HCT116 (cell line): ENCODE measurements around the gene ITPR2. TPM values are rescaled to one million over a fixed set of nuclear protein-coding genes. Genes with fewer than 3 reads are reported as not detected.

Experiments
- ATAC-seq: fragments of 200-7000 bp; cut with Tn5 transposase; 2 replicates; pipeline ENCODE4 v1.9.1; 2020; ENCODE audit warnings: mild to moderate bottlenecking, moderate library complexity
- BruUV-seq: library from RNA; stranded (reverse); fragments of 400-500 nt; replicated peaks from 2 replicates; lab custom pipeline; 2021; lab: Mats Ljungman, UMichigan
- CTCF ChIA-PET: fragments of 300-600 bp; sonication (Branson Sonifier 250); formaldehyde crosslinking; loops from one replicate; lab custom pipeline; 2021; ENCODE audit warnings: antibody characterized with exemption; lab: Charles Lee
- POLR2A ChIA-PET: fragments of 300-600, 350-600 bp; sonication (Branson Sonifier 250); formaldehyde crosslinking; loops from one replicate; lab custom pipeline; 2021; ENCODE audit warnings: antibody characterized with exemption; lab: Charles Lee
- RAD21 ChIA-PET, 2 experiments: fragments of 300-600 bp; sonication (Branson Sonifier 250); formaldehyde crosslinking; loops; one replicate each; lab custom pipeline; 2023; ENCODE audit warnings: low total read pairs in 2 of 2; ENCODE audit not compliant: uncharacterized antibody in 2 of 2, unreplicated experiment in 2 of 2, low non-redundant PET in 1 of 2; lab: Charles Lee
- DNase-seq: peaks from one replicate; pipeline ENCODE4 v3.0.0-alpha.2; 2010; ENCODE audit warnings: low read depth, low spot score
- H2AFZ ChIP-seq: fragments of 200-600 bp; shearing (Covaris generic), sonication (generic); 2 replicates; pipeline ENCODE4 v1.6.1; 2017; ENCODE audit warnings: low read depth, mixed run types, mixed read lengths, antibody characterized with exemption, low read length; ENCODE audit not compliant: poor library complexity, severe bottlenecking
- H3K27ac ChIP-seq: 2 replicates; pipeline ENCODE4 v1.5.1; 2012; ENCODE audit warnings: low read depth, low read length
- H3K27me3 ChIP-seq: fragments of 200-600 bp; sonication (generic); 2 replicates; pipeline ENCODE4 v1.6.1; 2016; ENCODE audit warnings: mixed run types, low read length, mixed read lengths; ENCODE audit not compliant: insufficient read depth
- H3K36me3 ChIP-seq, 2 experiments: fragments of 200-500 bp in 1 of 2; fragments of 200-600 bp in 1 of 2; sonication (Bioruptor generic) in 1 of 2; sonication (generic) in 1 of 2; 2 replicates each; pipeline versions ENCODE4 v1.5.1 to v1.6.1; 2014 to 2016; ENCODE audit warnings: low read length in 2 of 2, inconsistent platforms in 1 of 2, mixed read lengths in 1 of 2, mixed run types in 1 of 2; ENCODE audit not compliant: insufficient read depth in 2 of 2, control insufficient read depth in 1 of 2
- H3K4me1 ChIP-seq, 2 experiments: fragments of 200-600 bp in 1 of 2; sonication (generic) in 1 of 2; 2 replicates each; pipeline versions ENCODE4 v1.5.1 to v1.6.1; 2012 to 2017; ENCODE audit warnings: low read length in 2 of 2, inconsistent platforms in 1 of 2, mild to moderate bottlenecking in 1 of 2, mixed read lengths in 1 of 2, mixed run types in 1 of 2, moderate library complexity in 1 of 2; ENCODE audit not compliant: insufficient read depth in 2 of 2, control insufficient read depth in 1 of 2
- H3K4me2 ChIP-seq: fragments of 200-600 bp; sonication (generic); 2 replicates; pipeline ENCODE4 v1.6.1; 2017; ENCODE audit warnings: mixed run types, low read length, mixed read lengths
- H3K4me3 ChIP-seq, 2 experiments: fragments of 200-600 bp in 1 of 2; sonication (generic) in 1 of 2; replicated peaks in 1 of 2; 2 replicates each; pipeline ENCODE4 v1.5.1; 2011 to 2016; ENCODE audit warnings: low read length in 2 of 2, control low read depth in 1 of 2, low read depth in 1 of 2, mild to moderate bottlenecking in 1 of 2, mixed read lengths in 1 of 2, mixed run types in 1 of 2
- H3K79me2 ChIP-seq: fragments of 200-600 bp; sonication (generic); 2 replicates; pipeline ENCODE4 v1.6.1; 2017; ENCODE audit warnings: mild to moderate bottlenecking, mixed run types, low read length, moderate library complexity, mixed read lengths; ENCODE audit not compliant: insufficient read depth
- H3K9ac ChIP-seq: fragments of 200-600 bp; sonication (generic); 2 replicates; pipeline ENCODE4 v1.6.1; 2016; ENCODE audit warnings: low read length, mixed read lengths
- H3K9me2 ChIP-seq: fragments of 200-600 bp; sonication (generic), shearing (Covaris generic); 2 replicates; pipeline ENCODE4 v1.6.1; 2017; ENCODE audit warnings: mixed run types, mild to moderate bottlenecking, moderate library complexity; ENCODE audit not compliant: insufficient read depth
- H3K9me3 ChIP-seq, 2 experiments: fragments of 200-500 bp in 1 of 2; fragments of 200-600 bp in 1 of 2; sonication (Bioruptor generic) in 1 of 2; sonication (generic) in 1 of 2; 2 replicates each; pipeline ENCODE4 v1.6.1; 2014 to 2017; ENCODE audit warnings: low read length in 2 of 2, mixed read lengths in 2 of 2, inconsistent platforms in 1 of 2, low read depth in 1 of 2, mild to moderate bottlenecking in 1 of 2, mixed run types in 1 of 2, moderate library complexity in 1 of 2; ENCODE audit not compliant: control insufficient read depth in 1 of 2, insufficient read depth in 1 of 2
- H4K20me1 ChIP-seq: fragments of 200-600 bp; sonication (generic), shearing (Covaris generic); 2 replicates; pipeline ENCODE4 v1.6.1; 2017; ENCODE audit warnings: mixed run types, mild to moderate bottlenecking, moderate library complexity; ENCODE audit not compliant: insufficient read depth
- CBX3 ChIP-seq: IDR thresholded peaks from 2 replicates; pipeline ENCODE4 v1.6.1; 2012; ENCODE audit warnings: low read depth
- CEBPB ChIP-seq: IDR thresholded peaks from 2 replicates; pipeline ENCODE4 v1.6.1; 2012; ENCODE audit warnings: low read depth
- CTCF ChIP-seq, 3 experiments: fragments of 200-600 bp in 1 of 3; sonication (generic) in 1 of 3; IDR thresholded peaks in 2 of 3; conservative IDR thresholded peaks in 1 of 3; 2 replicates each; pipeline ENCODE4 v1.5.1; 2012 to 2017; ENCODE audit warnings: low read depth in 2 of 3, low read length in 2 of 3, antibody characterized with exemption in 1 of 3, borderline replicate concordance in 1 of 3, control low read depth in 1 of 3, mild to moderate bottlenecking in 1 of 3, mixed read lengths in 1 of 3, mixed run types in 1 of 3, moderate library complexity in 1 of 3; ENCODE audit not compliant: insufficient read depth in 1 of 3
- EGR1 ChIP-seq: IDR thresholded peaks from 2 replicates; pipeline ENCODE4 v1.6.1; 2012; ENCODE audit warnings: low read depth
- ELF1 ChIP-seq: IDR thresholded peaks from 2 replicates; pipeline ENCODE4 v1.6.1; 2012; ENCODE audit warnings: low read depth, borderline replicate concordance
- EZH2 ChIP-seq: fragments of 200-600 bp; sonication (generic); IDR thresholded peaks from 2 replicates; pipeline ENCODE4 v1.6.1; 2017; ENCODE audit warnings: antibody characterized with exemption, mixed run types
- FOSL1 ChIP-seq: IDR thresholded peaks from 2 replicates; pipeline ENCODE4 v1.6.1; 2012; ENCODE audit warnings: low read depth
- MAX ChIP-seq: IDR thresholded peaks from 2 replicates; pipeline ENCODE4 v1.6.1; 2012
- POLR2A ChIP-seq: IDR thresholded peaks from 2 replicates; pipeline ENCODE4 v1.7.0; 2011; ENCODE audit warnings: borderline replicate concordance; ENCODE audit not compliant: insufficient read depth, insufficient read length; ENCODE audit errors: extremely low read depth
- POLR2AphosphoS5 ChIP-seq: IDR thresholded peaks from 2 replicates; pipeline ENCODE4 v1.6.1; 2011; ENCODE audit warnings: mild to moderate bottlenecking, low read depth, low read length, moderate library complexity
- RAD21 ChIP-seq: IDR thresholded peaks from 2 replicates; pipeline ENCODE4 v1.6.1; 2012; ENCODE audit warnings: low read depth, mild to moderate bottlenecking
- REST ChIP-seq: IDR thresholded peaks from 2 replicates; pipeline ENCODE4 v1.6.1; 2012; ENCODE audit warnings: low read depth
- SIN3A ChIP-seq: IDR thresholded peaks from 2 replicates; pipeline ENCODE4 v1.6.1; 2012; ENCODE audit warnings: low read depth
- SP1 ChIP-seq: IDR thresholded peaks from 2 replicates; pipeline ENCODE4 v1.6.1; 2012; ENCODE audit warnings: low read depth
- SRF ChIP-seq: IDR thresholded peaks from 2 replicates; pipeline ENCODE4 v1.6.1; 2012; ENCODE audit warnings: low read depth
- TCF7L2 ChIP-seq: IDR thresholded peaks from 2 replicates; pipeline ENCODE4 v1.7.0; 2011; ENCODE audit warnings: borderline replicate concordance, inconsistent platforms; ENCODE audit not compliant: insufficient read depth, insufficient read length; ENCODE audit errors: extremely low read depth
- YY1 ChIP-seq: IDR thresholded peaks from 2 replicates; pipeline ENCODE4 v1.6.1; 2011; ENCODE audit warnings: low read length, low read depth, moderate library complexity, mild to moderate bottlenecking; ENCODE audit not compliant: insufficient replicate concordance; ENCODE audit errors: extremely low read depth
- ZFX ChIP-seq: fragments of 450-650 bp; IDR thresholded peaks from 2 replicates; pipeline ENCODE4 v1.6.1; 2017
- ZNF274 ChIP-seq: fragments of 200-500 bp; sonication (Bioruptor generic); IDR thresholded peaks from 2 replicates; pipeline ENCODE4 v1.6.1; 2014; ENCODE audit warnings: mild to moderate bottlenecking, low read depth, low read length, inconsistent platforms
- intact Hi-C: fragments of 100-400 bp; cut with micrococcal nuclease; formaldehyde crosslinking; loops from 2 replicates; pipeline ENCODE4 v1.10.0; 2022
- total RNA-seq: library from RNA; stranded (reverse); gene quantifications from one replicate; pipeline ENCODE4 v1.2.1, GENCODE V29; 2021; ENCODE audit not compliant: unreplicated experiment
- TF ChIP-seq, protein P1 (sequence below): IDR thresholded peaks from 2 replicates; pipeline ENCODE4 v1.6.1; 2011; ENCODE audit warnings: mild to moderate bottlenecking, low read length, moderate library complexity; ENCODE audit not compliant: insufficient replicate concordance; ENCODE audit errors: extremely low read depth

ITPR2 gene
- total RNA-seq, 1 experiment from 2014 or later = 6.5 TPM

DNA sequence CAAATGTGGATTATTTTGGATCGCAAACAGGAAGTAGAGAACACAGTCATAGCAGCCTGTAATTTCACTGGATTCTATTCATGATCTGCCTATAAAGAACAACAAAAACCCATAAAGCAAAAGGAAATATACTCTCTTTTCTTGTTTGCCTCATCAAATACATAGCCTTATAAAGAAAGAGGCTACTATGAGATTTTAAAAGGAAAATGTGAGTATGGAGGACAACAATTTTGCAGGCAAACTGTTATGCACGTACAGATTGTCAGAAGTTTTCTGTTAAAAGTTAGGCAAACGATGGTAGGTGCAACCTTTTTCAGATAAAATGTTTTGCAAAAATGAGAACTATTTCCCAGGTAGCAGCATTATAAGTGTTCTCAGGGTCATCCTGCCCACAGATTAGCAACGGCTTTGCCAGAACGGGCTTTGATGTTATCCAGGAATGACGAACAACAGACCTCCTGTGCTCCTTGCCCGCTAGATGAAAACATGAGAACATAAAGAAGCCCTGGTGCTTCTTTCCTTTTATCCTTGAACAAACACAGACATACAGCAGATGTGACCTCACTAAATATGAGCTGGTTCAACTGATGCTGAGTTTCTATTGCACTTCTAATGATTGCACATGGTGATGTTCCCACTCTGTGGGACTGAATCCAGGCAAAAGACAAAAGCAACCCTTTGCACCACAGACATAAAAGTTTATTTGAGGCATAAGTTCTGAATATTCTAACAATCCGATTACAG, 88.1 kb downstream of the ITPR2 start:
- H2AFZ ChIP-seq = no peak overlapping the region
- no peaks in the 10 kb centered on the region for H3K9me2 ChIP-seq
- no peaks in the 10 kb centered on the region for H3K36me3 ChIP-seq
- RAD21 ChIA-PET = no interaction called here
- intact Hi-C loops = no loop called here
- DNase-seq (no peak), ATAC-seq (no peak)
- POLR2A ChIA-PET = no interaction called here
- TF ChIP-seq TCF7L2 (no peak), EZH2 (no peak), RAD21 (no peak), SP1 (no peak), ELF1 (no peak), SRF (no peak), ZNF274 (no peak), SIN3A (no peak), REST (no peak), CEBPB (no peak), MAX (no peak), CTCF (IDR thresholded peaks at IDR 0.05 in 2 of 3, conservative IDR thresholded peaks at IDR 0.05 in 1 of 3; ENCODE audit: borderline replicate concordance in 1 of 3, insufficient read depth in 1 of 3, low read depth in 2 of 3, low read length in 2 of 3) (no peak), EGR1 (no peak), POLR2A (no peak), ZFX (no peak), YY1 (no peak), FOSL1 (no peak), POLR2AphosphoS5 (no peak), CBX3 (no peak)
- TF ChIP-seq, protein P1, sequence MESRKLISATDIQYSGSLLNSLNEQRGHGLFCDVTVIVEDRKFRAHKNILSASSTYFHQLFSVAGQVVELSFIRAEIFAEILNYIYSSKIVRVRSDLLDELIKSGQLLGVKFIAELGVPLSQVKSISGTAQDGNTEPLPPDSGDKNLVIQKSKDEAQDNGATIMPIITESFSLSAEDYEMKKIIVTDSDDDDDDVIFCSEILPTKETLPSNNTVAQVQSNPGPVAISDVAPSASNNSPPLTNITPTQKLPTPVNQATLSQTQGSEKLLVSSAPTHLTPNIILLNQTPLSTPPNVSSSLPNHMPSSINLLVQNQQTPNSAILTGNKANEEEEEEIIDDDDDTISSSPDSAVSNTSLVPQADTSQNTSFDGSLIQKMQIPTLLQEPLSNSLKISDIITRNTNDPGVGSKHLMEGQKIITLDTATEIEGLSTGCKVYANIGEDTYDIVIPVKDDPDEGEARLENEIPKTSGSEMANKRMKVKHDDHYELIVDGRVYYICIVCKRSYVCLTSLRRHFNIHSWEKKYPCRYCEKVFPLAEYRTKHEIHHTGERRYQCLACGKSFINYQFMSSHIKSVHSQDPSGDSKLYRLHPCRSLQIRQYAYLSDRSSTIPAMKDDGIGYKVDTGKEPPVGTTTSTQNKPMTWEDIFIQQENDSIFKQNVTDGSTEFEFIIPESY = no peak
- BruUV-seq = no TSS peak
- H3K9me3 ChIP-seq = no peaks in the 10 kb centered on the region
- H3K9ac ChIP-seq = no peak overlapping the region
- H3K27ac ChIP-seq = no peak overlapping the region
- CTCF ChIA-PET = no interaction called here
- no peak overlapping the region for H3K4me2 ChIP-seq
- no peaks in the 10 kb centered on the region for H3K27me3 ChIP-seq
- H3K79me2 ChIP-seq = no peaks in the 10 kb centered on the region
- peaks cover 4 to 33% of the 10 kb centered on the region in 2 experiments; a peak in 2 of 4 replicates for H3K4me1 ChIP-seq
- H4K20me1 ChIP-seq = no peaks in the 10 kb centered on the region
- no peak overlapping the region for H3K4me3 ChIP-seq
